GM12875 (cell line): ENCODE measurements around the gene USP30.
A peak's percentile ranks its signal among the peaks of the same experiment; 100 is the strongest.

Source experiments
- H3K4me3 ChIP-seq: one replicate; pipeline ENCODE4 v1.5.1; 2011; ENCODE audit warnings: low read depth, low read length, control low read depth
- TF ChIP-seq, protein P1 (sequence below): IDR thresholded peaks from 2 replicates; pipeline ENCODE4 v1.5.1; 2011; ENCODE audit warnings: low read depth, mild to moderate bottlenecking, control low read depth, inconsistent platforms, low read length, moderate library complexity, borderline replicate concordance; ENCODE audit not compliant: insufficient read depth

The USP30 gene

GRCh38 chr12:109053382-109054123 lies 1.2 kb downstream of the USP30 start:
- TF ChIP-seq, protein P1, sequence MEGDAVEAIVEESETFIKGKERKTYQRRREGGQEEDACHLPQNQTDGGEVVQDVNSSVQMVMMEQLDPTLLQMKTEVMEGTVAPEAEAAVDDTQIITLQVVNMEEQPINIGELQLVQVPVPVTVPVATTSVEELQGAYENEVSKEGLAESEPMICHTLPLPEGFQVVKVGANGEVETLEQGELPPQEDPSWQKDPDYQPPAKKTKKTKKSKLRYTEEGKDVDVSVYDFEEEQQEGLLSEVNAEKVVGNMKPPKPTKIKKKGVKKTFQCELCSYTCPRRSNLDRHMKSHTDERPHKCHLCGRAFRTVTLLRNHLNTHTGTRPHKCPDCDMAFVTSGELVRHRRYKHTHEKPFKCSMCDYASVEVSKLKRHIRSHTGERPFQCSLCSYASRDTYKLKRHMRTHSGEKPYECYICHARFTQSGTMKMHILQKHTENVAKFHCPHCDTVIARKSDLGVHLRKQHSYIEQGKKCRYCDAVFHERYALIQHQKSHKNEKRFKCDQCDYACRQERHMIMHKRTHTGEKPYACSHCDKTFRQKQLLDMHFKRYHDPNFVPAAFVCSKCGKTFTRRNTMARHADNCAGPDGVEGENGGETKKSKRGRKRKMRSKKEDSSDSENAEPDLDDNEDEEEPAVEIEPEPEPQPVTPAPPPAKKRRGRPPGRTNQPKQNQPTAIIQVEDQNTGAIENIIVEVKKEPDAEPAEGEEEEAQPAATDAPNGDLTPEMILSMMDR = no peak

GRCh38 chr12:109054124-109054513 lies 1.7 kb downstream of the USP30 start:
- peak overlapping the region; percentile 85 for H3K4me3 ChIP-seq

More at GRCh38 chr12:109053382-109054123, 1.2 kb downstream of the USP30 start:
- H3K4me3 ChIP-seq = peak overlapping the region; percentile 85

DNA sequence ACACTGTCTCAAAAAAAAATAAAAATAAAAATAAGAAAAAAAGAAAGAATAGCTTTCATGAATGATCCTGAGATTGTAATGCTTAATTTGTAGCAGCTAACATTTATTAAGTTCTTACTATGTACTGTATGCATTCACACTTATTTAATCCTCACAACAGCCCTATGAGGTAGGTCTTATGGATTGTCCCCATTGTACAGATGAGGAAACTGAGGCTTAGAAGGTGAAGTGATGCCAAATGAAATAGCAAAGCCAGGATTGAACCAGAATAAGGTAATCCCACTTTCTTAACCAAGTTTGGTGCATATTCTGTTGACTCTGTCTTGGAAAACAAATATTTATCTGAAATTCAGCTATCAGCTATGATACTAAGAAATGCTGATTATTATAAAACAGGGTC lies 2.1 kb downstream of the USP30 start:
- no peak overlapping the region for H3K4me3 ChIP-seq
- TF ChIP-seq, protein P1 = no peak

DNA sequence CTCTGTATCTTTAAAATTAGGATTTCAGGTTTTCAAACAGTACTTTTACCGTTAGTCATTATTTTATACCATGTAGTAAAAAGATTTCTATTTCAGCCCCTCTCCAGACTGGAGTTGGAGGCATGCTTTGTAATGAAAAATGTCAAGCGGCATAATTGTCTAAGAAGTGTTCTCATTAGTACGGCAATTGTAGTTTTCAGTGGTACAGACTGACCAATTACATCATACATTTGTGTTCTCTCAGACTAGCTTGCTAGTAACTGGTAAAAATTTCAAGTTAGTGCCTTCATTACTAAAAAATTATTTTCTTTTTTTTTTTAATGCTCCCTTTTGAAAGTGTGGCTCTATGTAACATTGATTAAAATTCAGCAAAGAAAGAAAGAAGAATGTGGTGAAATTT lies 4.5 kb downstream of the USP30 start:
- H3K4me3 ChIP-seq = no peak overlapping the region
- TF ChIP-seq, protein P1 = no peak

GRCh38 chr12:109057376-109057775 lies 5.0 kb downstream of the USP30 start:
- TF ChIP-seq, protein P1 = no peak
- H3K4me3 ChIP-seq = no peak overlapping the region

GRCh38 chr12:109058773-109059172 lies 6.4 kb downstream of the USP30 start:
- no peak overlapping the region for H3K4me3 ChIP-seq
- TF ChIP-seq, protein P1 = no peak

DNA sequence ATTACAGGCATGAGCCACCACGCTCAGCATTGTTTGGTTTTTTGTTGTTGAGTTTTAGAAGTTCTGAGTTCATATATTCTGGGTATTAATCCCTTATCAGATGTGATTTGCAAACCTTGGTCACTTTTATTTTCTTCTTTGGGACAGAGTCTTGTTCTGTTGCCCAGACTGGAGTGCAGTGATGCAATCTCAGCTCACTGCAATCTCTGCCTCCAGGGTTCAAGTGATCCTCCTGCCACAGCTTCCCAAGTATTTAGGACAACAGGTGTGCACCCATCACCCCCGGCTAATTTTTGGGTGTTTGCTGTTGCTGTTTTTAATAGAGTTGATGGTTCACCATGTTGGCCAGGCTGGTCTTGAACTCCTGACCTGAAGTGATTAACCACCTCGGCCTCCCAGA lies 11.8 kb downstream of the USP30 start:
- H3K4me3 ChIP-seq = no peak overlapping the region
- TF ChIP-seq, protein P1 = no peak
